HG03095 (cell line): ENCODE measurements around the gene PIAS4.

ENCODE experiments used
- ATAC-seq: cut with Tn5 transposase; IDR thresholded peaks from one replicate; pipeline ENCODE4 v1.9.1; 2021; ENCODE audit warnings: moderate library complexity; ENCODE audit not compliant: unreplicated experiment

The PIAS4 gene

GRCh38 chr19:4018775-4019504 is 11.4 kb downstream of the PIAS4 start:
- ATAC-seq = no peak

GRCh38 chr19:4019578-4019977 is 12.0 kb downstream of the PIAS4 start:
- no peak for ATAC-seq

- ATAC-seq = no peak
These were observed 16.3 kb downstream of the PIAS4 start for GRCh38 chr19:4023600-4024398.

- no peak for ATAC-seq
These were observed 17.8 kb downstream of the PIAS4 start for GRCh38 chr19:4025317-4025716.

GRCh38 chr19:4027146-4027545 is 19.6 kb downstream of the PIAS4 start:
- ATAC-seq = no peak

- no peak for ATAC-seq
These were observed 21.1 kb downstream of the PIAS4 start for GRCh38 chr19:4028334-4029246.

- ATAC-seq = no peak
These were observed 21.7 kb downstream of the PIAS4 start for GRCh38 chr19:4029247-4029614.

GRCh38 chr19:4030552-4030951 is 23.0 kb downstream of the PIAS4 start:
- ATAC-seq = no peak

GRCh38 chr19:4030981-4031380 is 23.4 kb downstream of the PIAS4 start:
- no peak for ATAC-seq

GRCh38 chr19:4031420-4031819 is 23.9 kb downstream of the PIAS4 start:
- no peak for ATAC-seq

GRCh38 chr19:4032436-4032835 is 24.9 kb downstream of the PIAS4 start:
- ATAC-seq = no peak

- ATAC-seq = no peak
These were observed 25.8 kb downstream of the PIAS4 start for GRCh38 chr19:4033028-4033956.

- ATAC-seq = no peak
These were observed 26.8 kb downstream of the PIAS4 start for GRCh38 chr19:4034048-4035017.

- no peak for ATAC-seq
These were observed 27.6 kb downstream of the PIAS4 start for GRCh38 chr19:4035018-4035566.

GRCh38 chr19:4035582-4035981 is 28.0 kb downstream of the PIAS4 start:
- ATAC-seq = no peak

- no peak for ATAC-seq
These were observed 29.2 kb downstream of the PIAS4 start for GRCh38 chr19:4036576-4037300.

- no peak for ATAC-seq
These were observed 29.9 kb downstream of the PIAS4 start for GRCh38 chr19:4037301-4037949.

GRCh38 chr19:4038057-4038456 is 30.5 kb downstream of the PIAS4 start:
- no peak for ATAC-seq
